GM19043 (cell line): Measurements from ENCODE around the gene SEMA6B.

Experiments
- ATAC-seq: cut with Tn5 transposase; IDR thresholded peaks from one replicate; pipeline ENCODE4 v1.9.1; 2021; ENCODE audit warnings: low read depth; ENCODE audit not compliant: unreplicated experiment

The SEMA6B gene

GRCh38 chr19:4511300-4512054 lies 48.0 kb downstream of the SEMA6B start:
- ATAC-seq = no peak

GRCh38 chr19:4510435-4511255 lies 48.8 kb downstream of the SEMA6B start:
- ATAC-seq = no peak

GRCh38 chr19:4508698-4509097 lies 50.8 kb downstream of the SEMA6B start:
- no peak for ATAC-seq

- ATAC-seq = no peak
Measured at GRCh38 chr19:4507804-4508203, 51.7 kb downstream of the SEMA6B start.

- no peak for ATAC-seq
Measured at GRCh38 chr19:4507150-4507452, 52.4 kb downstream of the SEMA6B start.

GRCh38 chr19:4506449-4507149 lies 52.9 kb downstream of the SEMA6B start:
- ATAC-seq = no peak

GRCh38 chr19:4505570-4506448 lies 53.7 kb downstream of the SEMA6B start:
- ATAC-seq = no peak

GRCh38 chr19:4504891-4505569 lies 54.5 kb downstream of the SEMA6B start:
- no peak for ATAC-seq

- no peak for ATAC-seq
Measured at GRCh38 chr19:4504297-4504701, 55.2 kb downstream of the SEMA6B start.

GRCh38 chr19:4503825-4504170 lies 55.7 kb downstream of the SEMA6B start:
- no peak for ATAC-seq

GRCh38 chr19:4503132-4503824 lies 56.2 kb downstream of the SEMA6B start:
- ATAC-seq = no peak

- ATAC-seq = no peak
Measured at GRCh38 chr19:4502282-4503131, 57.0 kb downstream of the SEMA6B start.

GRCh38 chr19:4501691-4502090 lies 57.8 kb downstream of the SEMA6B start:
- ATAC-seq = no peak

- ATAC-seq = no peak
Measured at GRCh38 chr19:4500841-4501591, 58.5 kb downstream of the SEMA6B start.

GRCh38 chr19:4499855-4500254 lies 59.6 kb downstream of the SEMA6B start:
- no peak for ATAC-seq

- no peak for ATAC-seq
Measured at GRCh38 chr19:4499318-4499717, 60.2 kb downstream of the SEMA6B start.

GRCh38 chr19:4498694-4499093 lies 60.8 kb downstream of the SEMA6B start:
- ATAC-seq = no peak
